Neuronal stem cell (in vitro differentiated cells): ENCODE measurements around the gene USP6.
A peak's percentile ranks its signal among the peaks of the same experiment; 100 is the strongest.
"Not testable (repeated sequence)": the region's sequence is repeated elsewhere in the genome, so short reads cannot be mapped to it uniquely, and the experiment has no call there.

Experiments
- DNase-seq: peaks from one replicate; pipeline ENCODE4 v3.0.0-alpha.2; 2013; ENCODE audit warnings: low spot score
- H2AFZ ChIP-seq: one replicate; pipeline ENCODE4 v1.6.1; 2013; ENCODE audit warnings: mild to moderate bottlenecking, low read length, inconsistent platforms
- H2AK5ac ChIP-seq: 2 replicates; pipeline ENCODE4 v1.6.1; 2013; ENCODE audit warnings: low read depth, mild to moderate bottlenecking, inconsistent platforms, low read length, moderate library complexity, mixed read lengths
- H2BK120ac ChIP-seq: 2 replicates; pipeline ENCODE4 v1.6.1; 2013; ENCODE audit warnings: low read depth, mild to moderate bottlenecking, inconsistent platforms, low read length, moderate library complexity, mixed read lengths
- H2BK12ac ChIP-seq: one replicate; pipeline ENCODE4 v1.6.1; 2013; ENCODE audit warnings: low read length, inconsistent platforms
- H2BK15ac ChIP-seq: 2 replicates; pipeline ENCODE4 v1.6.1; 2013; ENCODE audit warnings: mild to moderate bottlenecking, low read length, inconsistent platforms, mixed read lengths
- H2BK5ac ChIP-seq: one replicate; pipeline ENCODE4 v1.6.1; 2013; ENCODE audit warnings: inconsistent platforms, mild to moderate bottlenecking, low read length, moderate library complexity
- H3K14ac ChIP-seq: one replicate; pipeline ENCODE4 v1.6.1; 2013; ENCODE audit warnings: low read length, inconsistent platforms
- H3K18ac ChIP-seq: 2 replicates; pipeline ENCODE4 v1.6.1; 2013; ENCODE audit warnings: low read length, inconsistent platforms
- H3K23ac ChIP-seq: 2 replicates; pipeline ENCODE4 v1.6.1; 2013; ENCODE audit warnings: low read depth, mild to moderate bottlenecking, mixed read lengths, low read length, inconsistent platforms; ENCODE audit not compliant: poor library complexity
- H3K27ac ChIP-seq: replicated peaks from 3 replicates; pipeline ENCODE4 v1.5.1; 2013; ENCODE audit warnings: low read length, inconsistent platforms
- H3K27me3 ChIP-seq, 3 experiments: 2 replicates each; pipeline ENCODE4 v1.6.1; 2013; ENCODE audit warnings: low read length in 3 of 3, mild to moderate bottlenecking in 2 of 3, inconsistent platforms in 1 of 3, low read depth in 1 of 3, mixed read lengths in 1 of 3, moderate library complexity in 1 of 3; ENCODE audit not compliant: control insufficient read depth in 3 of 3, insufficient read depth in 3 of 3
- H3K36me3 ChIP-seq, 2 donors: replicated peaks in 1 of 2; 2 replicates each; pipeline ENCODE4 v1.6.1; 2013; ENCODE audit warnings: low read length in 2 of 2; ENCODE audit not compliant: control insufficient read depth in 2 of 2, insufficient read depth in 2 of 2
- H3K4ac ChIP-seq: 2 replicates; pipeline ENCODE4 v1.6.1; 2013; ENCODE audit warnings: inconsistent platforms, mild to moderate bottlenecking, low read length, moderate library complexity
- H3K4me1 ChIP-seq, 2 donors: 1 replicate in 1 of 2; 2 replicates in 1 of 2; pipeline ENCODE4 v1.6.1; 2013; ENCODE audit warnings: low read length in 2 of 2, low read depth in 1 of 2; ENCODE audit not compliant: control insufficient read depth in 2 of 2, insufficient read depth in 1 of 2
- H3K4me2 ChIP-seq: one replicate; pipeline ENCODE4 v1.6.1; 2013; ENCODE audit warnings: mild to moderate bottlenecking, low read length, inconsistent platforms; ENCODE audit not compliant: insufficient read depth, poor library complexity, severe bottlenecking
- H3K4me3 ChIP-seq, 2 donors: 2 replicates each; pipeline ENCODE4 v1.5.1; 2013; ENCODE audit warnings: low read length in 2 of 2, mild to moderate bottlenecking in 2 of 2, inconsistent platforms in 1 of 2, moderate library complexity in 1 of 2
- H3K79me1 ChIP-seq: one replicate; pipeline ENCODE4 v1.6.1; 2013; ENCODE audit warnings: low read depth, mild to moderate bottlenecking, inconsistent platforms, low read length, moderate library complexity
- H3K9ac ChIP-seq: one replicate; pipeline ENCODE4 v1.6.1; 2013; ENCODE audit warnings: mild to moderate bottlenecking, low read depth, low read length, inconsistent platforms; ENCODE audit not compliant: poor library complexity
- H3K9me3 ChIP-seq, 2 donors: replicated peaks in 1 of 2; 2 replicates each; pipeline versions ENCODE3 to v1.6.1; 2013; ENCODE audit warnings: low read length in 2 of 2, mild to moderate bottlenecking in 2 of 2, inconsistent platforms in 1 of 2, low read depth in 1 of 2, mixed read lengths in 1 of 2, moderate library complexity in 1 of 2; ENCODE audit not compliant: control insufficient read depth in 2 of 2, insufficient read depth in 1 of 2
- H4K8ac ChIP-seq: one replicate; pipeline ENCODE4 v1.6.1; 2013; ENCODE audit warnings: low read depth, mild to moderate bottlenecking, inconsistent platforms, low read length, moderate library complexity
- H4K91ac ChIP-seq: one replicate; pipeline ENCODE4 v1.6.1; 2013; ENCODE audit warnings: low read length, low read depth, mild to moderate bottlenecking, inconsistent platforms; ENCODE audit not compliant: poor library complexity
- WGBS, 2 donors: extraction: QIAGEN DNeasy Blood & Tissue Kit; methylation state at CpG; one replicate each; pipeline ENCODE4 v1.1.7; 2013; ENCODE audit warnings: missing lambda C conversion rate in 2 of 2, mixed read lengths in 1 of 2; ENCODE audit not compliant: insufficient read length in 2 of 2, insufficient replicate concordance in 1 of 2; ENCODE audit errors: extremely low coverage in 2 of 2; 5-methylcytosine and 5-hydroxymethylcytosine counted together

Gene USP6

GRCh38 chr17:5136580-5137412 is 21.0 kb downstream of the USP6 start:
- H2BK15ac ChIP-seq, H3K79me1 ChIP-seq, H2AFZ ChIP-seq, H3K9ac ChIP-seq, H3K9me3 ChIP-seq, H2BK120ac ChIP-seq, H2BK5ac ChIP-seq, H3K18ac ChIP-seq, H3K4ac ChIP-seq, H4K8ac ChIP-seq, H3K4me3 ChIP-seq, H3K4me2 ChIP-seq, H2BK12ac ChIP-seq, H3K27ac ChIP-seq, H2AK5ac ChIP-seq, H3K36me3 ChIP-seq, DNase-seq, H3K4me1 ChIP-seq, H3K27me3 ChIP-seq, H4K91ac ChIP-seq, H3K23ac ChIP-seq: not testable (repeated sequence)
- WGBS, 2 donors, result no CpG with 5 or more reads among the region's 14 CpGs
- peak overlapping the region; percentile 56 for H3K14ac ChIP-seq

DNA sequence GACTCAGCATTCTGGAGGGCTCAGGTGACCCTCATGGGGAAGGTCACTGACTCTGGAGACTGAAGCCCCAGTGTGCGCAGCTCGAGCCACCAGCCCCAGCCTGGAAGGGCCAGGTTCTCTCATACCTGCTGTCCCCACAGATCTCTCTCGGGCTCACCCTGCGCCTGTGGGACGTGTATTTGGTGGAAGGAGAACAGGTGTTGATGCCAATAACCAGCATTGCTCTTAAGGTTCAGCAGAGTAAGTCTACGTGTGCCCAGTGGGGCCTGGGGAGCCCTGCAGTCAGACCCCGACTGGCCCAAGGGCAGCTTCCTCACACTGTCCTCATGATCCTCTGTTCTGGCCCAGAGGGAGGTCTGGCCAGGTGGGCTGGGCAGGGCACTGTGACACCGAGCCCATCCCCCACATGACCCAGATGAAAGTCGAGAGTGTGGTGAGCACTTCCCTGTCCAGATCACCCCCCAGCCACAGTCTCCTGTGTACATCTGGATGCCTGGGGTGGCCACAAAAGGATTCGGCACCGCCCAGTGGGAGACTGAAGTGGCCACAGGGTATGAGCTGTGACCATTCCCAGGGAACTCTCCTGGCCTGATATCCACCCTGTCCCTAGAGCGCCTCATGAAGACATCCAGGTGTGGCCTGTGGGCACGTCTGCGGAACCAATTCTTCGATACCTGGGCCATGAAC is 21.8 kb downstream of the USP6 start:
- H2BK12ac ChIP-seq, H3K4me2 ChIP-seq, H4K91ac ChIP-seq, H3K14ac ChIP-seq, H2BK120ac ChIP-seq, H2BK5ac ChIP-seq, DNase-seq, H3K4ac ChIP-seq, H3K9ac ChIP-seq, H2BK15ac ChIP-seq, H4K8ac ChIP-seq, H3K27ac ChIP-seq, H3K18ac ChIP-seq, H3K79me1 ChIP-seq, H3K36me3 ChIP-seq, H3K23ac ChIP-seq, H2AFZ ChIP-seq, H3K4me1 ChIP-seq, H2AK5ac ChIP-seq, H3K4me3 ChIP-seq, H3K27me3 ChIP-seq, H3K9me3 ChIP-seq: not testable (repeated sequence)
- WGBS, 2 donors, result no CpG with 5 or more reads among the region's 15 CpGs

- not testable (repeated sequence) for H3K36me3 ChIP-seq, H3K79me1 ChIP-seq
- no CpG with 5 or more reads among the region's 9 CpGs for WGBS, 2 donors
These were observed 22.3 kb downstream of the USP6 start for GRCh38 chr17:5138198-5138544.

DNA sequence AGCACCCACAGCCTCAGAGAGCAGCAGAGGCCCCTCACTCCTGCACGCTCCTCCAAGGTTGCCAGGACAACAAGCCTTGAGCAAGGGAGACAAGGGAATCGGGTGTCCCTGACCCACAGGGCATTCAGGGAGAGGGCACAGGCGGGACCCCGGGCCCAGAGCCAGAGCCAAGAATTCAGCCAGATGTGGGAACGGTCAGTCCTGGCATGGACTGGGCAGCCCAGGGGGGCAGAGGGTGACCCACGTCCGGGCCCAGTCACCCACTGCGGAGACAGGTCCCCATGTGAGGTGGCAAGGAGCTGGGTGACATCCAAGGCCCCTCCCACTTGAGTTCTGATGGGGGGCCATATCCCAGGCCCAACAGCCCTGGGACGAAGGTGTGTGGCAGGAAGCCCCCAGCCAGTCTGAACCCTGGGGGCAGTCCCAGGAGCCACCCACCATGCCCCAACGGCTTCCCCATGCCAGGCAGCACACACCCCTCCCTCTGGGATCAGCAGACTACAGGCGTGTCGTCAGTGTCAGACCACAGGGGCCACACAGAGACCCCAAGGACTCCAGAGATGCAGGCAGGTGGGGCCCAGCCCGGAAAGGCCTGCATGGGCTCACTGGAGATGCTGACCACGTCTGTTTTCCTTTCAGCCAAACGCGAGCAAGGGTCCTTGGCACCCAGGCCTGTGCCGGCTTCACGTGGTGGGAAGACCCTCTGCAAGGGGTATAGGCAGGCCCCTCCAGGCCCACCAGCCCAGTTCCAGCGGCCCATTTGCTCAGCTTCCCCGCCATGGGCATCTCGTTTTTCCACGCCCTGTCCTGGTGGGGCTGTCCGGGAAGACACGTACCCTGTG is 23.0 kb downstream of the USP6 start:
- no peaks in the 10 kb centered on the region for H3K9me3 ChIP-seq
- H2AK5ac ChIP-seq, result peak overlapping the region; percentile 84
- no peak overlapping the region for H2BK5ac ChIP-seq
- peaks cover 0 to 4% (median 0%) of the 10 kb centered on the region in 3 experiments for H3K27me3 ChIP-seq
- no peaks in the 10 kb centered on the region for H3K36me3 ChIP-seq
- no peaks in the 10 kb centered on the region for H3K79me1 ChIP-seq
- H3K23ac ChIP-seq, result no peak overlapping the region
- H3K27ac ChIP-seq, result no peak overlapping the region
- H3K4me2 ChIP-seq, result no peak overlapping the region
- H3K14ac ChIP-seq, result peak overlapping the region; percentile 31
- no peak overlapping the region for H3K4ac ChIP-seq
- peak overlapping the region; percentile 73 for H2BK12ac ChIP-seq
- no CpG with 5 or more reads among the region's 24 CpGs for WGBS, 2 donors
- H4K91ac ChIP-seq, result no peak overlapping the region
- peak overlapping the region; percentile 48 for H3K18ac ChIP-seq
- H2BK15ac ChIP-seq, result no peak overlapping the region
- H3K4me1 ChIP-seq, result no peaks in the 10 kb centered on the region
- H4K8ac ChIP-seq, result no peak overlapping the region
- no peak overlapping the region for H3K9ac ChIP-seq
- H3K4me3 ChIP-seq, result no peak overlapping the region
- H2BK120ac ChIP-seq, result no peak overlapping the region
- no peak for DNase-seq
- no peak overlapping the region for H2AFZ ChIP-seq

More at GRCh38 chr17:5138198-5138544, 22.3 kb downstream of the USP6 start:
- H4K91ac ChIP-seq, H3K4me1 ChIP-seq, H3K4me3 ChIP-seq, H2BK120ac ChIP-seq, H3K27me3 ChIP-seq, H3K4me2 ChIP-seq, H3K23ac ChIP-seq, DNase-seq, H2BK12ac ChIP-seq, H4K8ac ChIP-seq, H2AFZ ChIP-seq, H2BK15ac ChIP-seq, H3K9me3 ChIP-seq, H3K18ac ChIP-seq, H3K4ac ChIP-seq, H2AK5ac ChIP-seq, H3K14ac ChIP-seq, H3K27ac ChIP-seq, H2BK5ac ChIP-seq, H3K9ac ChIP-seq: not testable (repeated sequence)
